ENCODE measurements around the gene GRIP2. TPM values are rescaled to one million over a fixed set of nuclear protein-coding genes. Genes with fewer than 3 reads are reported as not detected.

GRIP2 gene
- total RNA-seq, 1 experiment from 2014 or later: 4.0 TPM

- peaks cover 6% of the 10 kb centered on the region for H3K4me1 ChIP-seq (replicated peaks)
- no peaks in the 10 kb centered on the region for H3K36me3 ChIP-seq
- no peaks in the 10 kb centered on the region for H3K27me3 ChIP-seq (replicated peaks)
- H3K4me3 ChIP-seq: no peak overlapping the region
- no peak overlapping the region for H3K27ac ChIP-seq
- no peak for DNase-seq (ENCODE audit: low read depth in 1 of 2, low spot score in 2 of 2)
- no peaks in the 10 kb centered on the region; the same call in 1 of the 2 replicates for H3K9me3 ChIP-seq (replicated peaks)
Observed at GRCh38 chr3:14507757-14508504, 32.2 kb downstream of the GRIP2 start.

GRCh38 chr3:14507305-14507741 is 32.8 kb downstream of the GRIP2 start:
- no peak overlapping the region for H3K27ac ChIP-seq
- DNase-seq (ENCODE audit: low read depth in 1 of 2, low spot score in 2 of 2): no peak
- H3K4me1 ChIP-seq (replicated peaks): peaks cover 6% of the 10 kb centered on the region
- H3K9me3 ChIP-seq (replicated peaks): no peaks in the 10 kb centered on the region; the same call in 1 of the 2 replicates
- no peaks in the 10 kb centered on the region for H3K36me3 ChIP-seq
- H3K4me3 ChIP-seq: no peak overlapping the region
- no peaks in the 10 kb centered on the region for H3K27me3 ChIP-seq (replicated peaks)

- no peak for DNase-seq (ENCODE audit: low read depth in 1 of 2, low spot score in 2 of 2)
- Histone ChIP-seq H3K27ac (no peak overlapping the region), H3K27me3 (replicated peaks) (no peaks in the 10 kb centered on the region), H3K9me3 (replicated peaks) (no peaks in the 10 kb centered on the region; the same call in 1 of the 2 replicates), H3K4me3 (no peak overlapping the region), H3K36me3 (no peaks in the 10 kb centered on the region), H3K4me1 (replicated peaks) (peaks cover 6% of the 10 kb centered on the region)
Observed at GRCh38 chr3:14506626-14507304, 33.4 kb downstream of the GRIP2 start.

GRCh38 chr3:14505803-14506500 is 34.2 kb downstream of the GRIP2 start:
- no peak for DNase-seq (ENCODE audit: low read depth in 1 of 2, low spot score in 2 of 2)
- Histone ChIP-seq H3K36me3 (no peaks in the 10 kb centered on the region), H3K4me1 (replicated peaks) (peaks cover 6% of the 10 kb centered on the region)

GRCh38 chr3:14505001-14505802 is 34.9 kb downstream of the GRIP2 start:
- DNase-seq (ENCODE audit: low read depth in 1 of 2, low spot score in 2 of 2): no peak
- H3K27ac ChIP-seq: no peak overlapping the region
- H3K4me1 ChIP-seq (replicated peaks): peaks cover 8% of the 10 kb centered on the region
- H3K36me3 ChIP-seq: 0 out of 2 replicates have a peak, but pooled peaks cover 1% of the 10 kb centered on the region
- peaks cover under 1% of the 10 kb centered on the region; the same call in 1 of the 2 replicates for H3K9me3 ChIP-seq (replicated peaks)
- no peak overlapping the region for H3K4me3 ChIP-seq
- H3K27me3 ChIP-seq (replicated peaks): no peaks in the 10 kb centered on the region

More at GRCh38 chr3:14505803-14506500, 34.2 kb downstream of the GRIP2 start:
- H3K9me3 ChIP-seq (replicated peaks): no peaks in the 10 kb centered on the region; the same call in 1 of the 2 replicates
- no peak overlapping the region for H3K27ac ChIP-seq
- no peaks in the 10 kb centered on the region for H3K27me3 ChIP-seq (replicated peaks)
- no peak overlapping the region for H3K4me3 ChIP-seq

- no peak overlapping the region for H3K27ac ChIP-seq
- no peak overlapping the region for H3K4me3 ChIP-seq
- H3K27me3 ChIP-seq (replicated peaks): no peaks in the 10 kb centered on the region
- peaks cover 3% of the 10 kb centered on the region; the same call in 1 of the 2 replicates for H3K9me3 ChIP-seq (replicated peaks)
- H3K36me3 ChIP-seq: 0 out of 2 replicates have a peak, but pooled peaks cover 3% of the 10 kb centered on the region
- no peak for DNase-seq (ENCODE audit: low read depth in 1 of 2, low spot score in 2 of 2)
- H3K4me1 ChIP-seq (replicated peaks): peaks cover 4% of the 10 kb centered on the region; the same call in 1 of the 2 replicates
Observed at GRCh38 chr3:14503706-14504065, 36.5 kb downstream of the GRIP2 start.

GRCh38 chr3:14503033-14503705 is 37.0 kb downstream of the GRIP2 start:
- Histone ChIP-seq H3K4me1 (replicated peaks) (peaks cover 4% of the 10 kb centered on the region; the same call in 1 of the 2 replicates), H3K27ac (no peak overlapping the region), H3K36me3 (0 out of 2 replicates have a peak, but pooled peaks cover 3% of the 10 kb centered on the region), H3K9me3 (replicated peaks) (peaks cover 3% of the 10 kb centered on the region; the same call in 1 of the 2 replicates), H3K27me3 (replicated peaks) (no peaks in the 10 kb centered on the region), H3K4me3 (no peak overlapping the region)
- no peak for DNase-seq (ENCODE audit: low read depth in 1 of 2, low spot score in 2 of 2)

- Histone ChIP-seq H3K4me1 (replicated peaks) (peaks cover 4% of the 10 kb centered on the region; the same call in 1 of the 2 replicates), H3K27ac (no peak overlapping the region), H3K36me3 (0 out of 2 replicates have a peak, but pooled peaks cover 3% of the 10 kb centered on the region), H3K27me3 (replicated peaks) (no peaks in the 10 kb centered on the region), H3K9me3 (replicated peaks) (peaks cover 3% of the 10 kb centered on the region; the same call in 1 of the 2 replicates), H3K4me3 (no peak overlapping the region)
- no peak for DNase-seq (ENCODE audit: low read depth in 1 of 2, low spot score in 2 of 2)
Observed at GRCh38 chr3:14502472-14502871, 37.7 kb downstream of the GRIP2 start.

- Histone ChIP-seq H3K4me3 (no peak overlapping the region), H3K27ac (no peak overlapping the region), H3K4me1 (replicated peaks) (peaks cover 30% of the 10 kb centered on the region), H3K27me3 (replicated peaks) (no peaks in the 10 kb centered on the region), H3K9me3 (replicated peaks) (0 out of 2 replicates have a peak, but pooled peaks cover 3% of the 10 kb centered on the region), H3K36me3 (0 out of 2 replicates have a peak, but pooled peaks cover 6% of the 10 kb centered on the region)
- DNase-seq (ENCODE audit: low read depth in 1 of 2, low spot score in 2 of 2): no peak
Observed at GRCh38 chr3:14497321-14497720, 42.8 kb downstream of the GRIP2 start.

GRCh38 chr3:14496351-14496750 is 43.8 kb downstream of the GRIP2 start:
- peaks cover 16% of the 10 kb centered on the region; the same call in 1 of the 2 replicates for H3K36me3 ChIP-seq
- no peak overlapping the region for H3K4me3 ChIP-seq
- no peak overlapping the region for H3K27ac ChIP-seq
- DNase-seq (ENCODE audit: low read depth in 1 of 2, low spot score in 2 of 2): no peak
- no peaks in the 10 kb centered on the region for H3K27me3 ChIP-seq (replicated peaks)
- H3K4me1 ChIP-seq (replicated peaks): peaks cover 40% of the 10 kb centered on the region
- 0 out of 2 replicates have a peak, but pooled peaks cover 3% of the 10 kb centered on the region for H3K9me3 ChIP-seq (replicated peaks)

- DNase-seq (ENCODE audit: low read depth in 1 of 2, low spot score in 2 of 2): no peak
- no peak overlapping the region for H3K4me3 ChIP-seq
- 0 out of 2 replicates have a peak, but pooled peaks cover under 1% of the 10 kb centered on the region for H3K9me3 ChIP-seq (replicated peaks)
- H3K27me3 ChIP-seq (replicated peaks): no peaks in the 10 kb centered on the region
- peaks cover 21% of the 10 kb centered on the region for H3K36me3 ChIP-seq
- H3K27ac ChIP-seq: no peak overlapping the region
- peaks cover 49% of the 10 kb centered on the region for H3K4me1 ChIP-seq (replicated peaks)
Observed at GRCh38 chr3:14494973-14495300, 45.2 kb downstream of the GRIP2 start.

- Histone ChIP-seq H3K4me1 (replicated peaks) (peaks cover 52% of the 10 kb centered on the region), H3K4me3 (no peak overlapping the region), H3K27me3 (replicated peaks) (no peaks in the 10 kb centered on the region), H3K27ac (peak overlapping the region; percentile 80), H3K9me3 (replicated peaks) (no peaks in the 10 kb centered on the region), H3K36me3 (peaks cover 25% of the 10 kb centered on the region)
- no peak for DNase-seq (ENCODE audit: low read depth in 1 of 2, low spot score in 2 of 2)
Observed at GRCh38 chr3:14494279-14494972, 45.7 kb downstream of the GRIP2 start.
